SU-DHL-6 (cell line): ENCODE results near the gene MAPK14.

Experiments
- H2AFZ ChIP-seq: fragments of 200-600 bp; sonication (generic); 2 replicates; pipeline ENCODE4 v1.6.1; 2014; ENCODE audit warnings: low read depth, mild to moderate bottlenecking, moderate library complexity, mixed read lengths, antibody characterized with exemption, low read length; ENCODE audit not compliant: severe bottlenecking
- H3F3A ChIP-seq: fragments of 200-600 bp; shearing (Covaris generic); 2 replicates; pipeline ENCODE4 v1.6.0; 2016; ENCODE audit warnings: antibody characterized with exemption, mild to moderate bottlenecking; ENCODE audit not compliant: insufficient read depth
- H3K27ac ChIP-seq: fragments of 200-600 bp; sonication (generic); 2 replicates; pipeline ENCODE4 v1.5.1; 2016; ENCODE audit warnings: low read depth, mild to moderate bottlenecking, low read length, moderate library complexity, mixed read lengths
- H3K27me3 ChIP-seq: fragments of 200-600 bp; sonication (generic), shearing (Covaris generic); 2 replicates; pipeline ENCODE4 v1.6.0; 2014; ENCODE audit warnings: mild to moderate bottlenecking, low read length
- H3K36me3 ChIP-seq: fragments of 200-600 bp; sonication (generic); 2 replicates; pipeline ENCODE4 v1.6.1; 2014; ENCODE audit warnings: mild to moderate bottlenecking, low read length, mixed read lengths
- H3K4me2 ChIP-seq: fragments of 300-600, 200-600 bp; shearing (Covaris generic), sonication (generic); 2 replicates; pipeline ENCODE4 v1.6.0; 2014; ENCODE audit warnings: low read length, low read depth, mild to moderate bottlenecking; ENCODE audit not compliant: poor library complexity, severe bottlenecking
- H3K4me3 ChIP-seq: fragments of 200-600 bp; sonication (generic); 2 replicates; pipeline ENCODE4 v1.5.1; 2014; ENCODE audit warnings: antibody characterized with exemption, low read length, mild to moderate bottlenecking, mixed read lengths; ENCODE audit not compliant: insufficient read depth, poor library complexity, severe bottlenecking
- H3K79me2 ChIP-seq: fragments of 200-600 bp; sonication (generic); 2 replicates; pipeline ENCODE4 v1.6.1; 2014; ENCODE audit warnings: mild to moderate bottlenecking, low read length, moderate library complexity; ENCODE audit not compliant: insufficient read depth
- H3K9ac ChIP-seq: fragments of 200-600 bp; sonication (generic); 2 replicates; pipeline ENCODE4 v1.7.0; 2014; ENCODE audit warnings: mild to moderate bottlenecking, low read length
- H3K9me2 ChIP-seq: fragments of 200-600 bp; sonication (generic); replicated peaks from 2 replicates; pipeline ENCODE4 v1.6.1; 2014; ENCODE audit warnings: low read length; ENCODE audit not compliant: insufficient read depth
- H3K9me3 ChIP-seq: fragments of 200-600 bp; sonication (generic); 2 replicates; pipeline ENCODE4 v1.6.1; 2014; ENCODE audit warnings: low read length, mixed read lengths; ENCODE audit not compliant: insufficient read depth
- H4K20me1 ChIP-seq: fragments of 200-600 bp; sonication (generic); 2 replicates; pipeline ENCODE4 v1.6.1; 2014; ENCODE audit warnings: low read depth, mild to moderate bottlenecking, antibody characterized with exemption, low read length, moderate library complexity, mixed read lengths
- EZH2phosphoT487 ChIP-seq: fragments of 200-600 bp; sonication (generic), shearing (Covaris generic); conservative IDR thresholded peaks from 2 replicates; pipeline ENCODE4 v1.6.1; 2018; ENCODE audit warnings: mild to moderate bottlenecking, antibody characterized with exemption, low read length, moderate library complexity, mixed read lengths
- TF ChIP-seq, protein P1 (sequence below): fragments of 200-600 bp; sonication (generic); IDR thresholded peaks from one replicate; pipeline ENCODE4 v1.5.1; 2017; ENCODE audit warnings: antibody characterized with exemption, mild to moderate bottlenecking, low read length, moderate library complexity; ENCODE audit not compliant: insufficient read depth, poor library complexity, severe bottlenecking

The MAPK14 gene

DNA sequence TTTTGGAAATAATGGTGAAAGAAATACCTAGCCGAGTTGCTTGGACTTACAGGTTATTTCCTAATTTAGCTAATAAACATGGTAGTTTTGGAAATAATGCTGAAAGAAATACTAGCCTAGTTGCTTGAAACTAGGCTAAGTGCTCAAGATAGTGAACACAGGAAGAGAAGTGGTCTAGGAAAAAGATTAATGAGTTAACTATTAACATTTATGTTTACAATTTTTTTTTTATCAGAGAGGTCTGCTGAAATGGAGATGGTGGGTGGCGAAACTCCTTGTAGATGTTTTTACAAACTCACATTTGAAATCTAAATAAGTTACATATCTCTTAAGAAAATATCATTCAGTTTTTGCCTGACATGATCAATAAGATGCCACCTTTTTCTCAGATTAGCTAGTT is 39.2 kb downstream of the MAPK14 start:
- H3K4me3 ChIP-seq, result no peak overlapping the region
- TF ChIP-seq, protein P1, sequence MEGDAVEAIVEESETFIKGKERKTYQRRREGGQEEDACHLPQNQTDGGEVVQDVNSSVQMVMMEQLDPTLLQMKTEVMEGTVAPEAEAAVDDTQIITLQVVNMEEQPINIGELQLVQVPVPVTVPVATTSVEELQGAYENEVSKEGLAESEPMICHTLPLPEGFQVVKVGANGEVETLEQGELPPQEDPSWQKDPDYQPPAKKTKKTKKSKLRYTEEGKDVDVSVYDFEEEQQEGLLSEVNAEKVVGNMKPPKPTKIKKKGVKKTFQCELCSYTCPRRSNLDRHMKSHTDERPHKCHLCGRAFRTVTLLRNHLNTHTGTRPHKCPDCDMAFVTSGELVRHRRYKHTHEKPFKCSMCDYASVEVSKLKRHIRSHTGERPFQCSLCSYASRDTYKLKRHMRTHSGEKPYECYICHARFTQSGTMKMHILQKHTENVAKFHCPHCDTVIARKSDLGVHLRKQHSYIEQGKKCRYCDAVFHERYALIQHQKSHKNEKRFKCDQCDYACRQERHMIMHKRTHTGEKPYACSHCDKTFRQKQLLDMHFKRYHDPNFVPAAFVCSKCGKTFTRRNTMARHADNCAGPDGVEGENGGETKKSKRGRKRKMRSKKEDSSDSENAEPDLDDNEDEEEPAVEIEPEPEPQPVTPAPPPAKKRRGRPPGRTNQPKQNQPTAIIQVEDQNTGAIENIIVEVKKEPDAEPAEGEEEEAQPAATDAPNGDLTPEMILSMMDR, result no peak
- TF ChIP-seq EZH2phosphoT487, result no peak
- H3F3A ChIP-seq, result peaks cover 16% of the 10 kb centered on the region
- H3K4me2 ChIP-seq, result no peak overlapping the region
- H3K36me3 ChIP-seq, result peaks cover 5% of the 10 kb centered on the region; the same call in 1 of the 2 replicates
- no peak overlapping the region for H3K9ac ChIP-seq
- no peak overlapping the region for H3K27ac ChIP-seq
- H3K27me3 ChIP-seq, result no peaks in the 10 kb centered on the region
- H3K79me2 ChIP-seq, result peaks cover 96% of the 10 kb centered on the region
- H2AFZ ChIP-seq, result no peak overlapping the region
- H3K9me2 ChIP-seq, result no peaks in the 10 kb centered on the region
- H3K9me3 ChIP-seq, result no peaks in the 10 kb centered on the region
- H4K20me1 ChIP-seq, result peaks cover 33% of the 10 kb centered on the region

GRCh38 chr6:36067374-36068011 is 39.9 kb downstream of the MAPK14 start:
- no peak for TF ChIP-seq EZH2phosphoT487
- TF ChIP-seq, protein P1, result no peak
- Histone ChIP-seq H3K36me3 (peaks cover 3% of the 10 kb centered on the region; the same call in 1 of the 2 replicates), H4K20me1 (peaks cover 33% of the 10 kb centered on the region), H3K9me2 (no peaks in the 10 kb centered on the region), H3K4me2 (no peak overlapping the region), H2AFZ (no peak overlapping the region), H3K4me3 (no peak overlapping the region), H3K79me2 (peaks cover 96% of the 10 kb centered on the region), H3F3A (peaks cover 16% of the 10 kb centered on the region), H3K27ac (no peak overlapping the region), H3K9me3 (no peaks in the 10 kb centered on the region), H3K9ac (no peak overlapping the region), H3K27me3 (no peaks in the 10 kb centered on the region)

- Histone ChIP-seq H3K4me2 (no peak overlapping the region), H2AFZ (no peak overlapping the region), H3K36me3 (peaks cover 3% of the 10 kb centered on the region; the same call in 1 of the 2 replicates), H3K27me3 (no peaks in the 10 kb centered on the region), H3K79me2 (peaks cover 98% of the 10 kb centered on the region), H3K9me2 (no peaks in the 10 kb centered on the region), H3K9me3 (no peaks in the 10 kb centered on the region), H3K9ac (no peak overlapping the region), H4K20me1 (peaks cover 30% of the 10 kb centered on the region), H3F3A (peaks cover 16% of the 10 kb centered on the region), H3K27ac (no peak overlapping the region), H3K4me3 (no peak overlapping the region)
- TF ChIP-seq EZH2phosphoT487, result no peak
- TF ChIP-seq, protein P1, result no peak
Observed at GRCh38 chr6:36068012-36068392, 40.4 kb downstream of the MAPK14 start.
